ENCODE data around the gene CAPN1. TPM values are rescaled to one million over a fixed set of nuclear protein-coding genes. Genes with fewer than 3 reads are reported as not detected.

CAPN1 gene
- total and polyA plus RNA-seq, 9 of the 15 experiments (the other 6 are each of a cell fraction or from before 2014, with no cell fraction given): 3.5 to 199 (median 61.6) TPM

GRCh38 chr11:65185869-65186341, 4.2 kb downstream of the CAPN1 start:
- in situ Hi-C loops (cut with MboI): no loop called here
- ChIA-PET POLR2A (interaction anchor here (0.7 kb wide), 1 partner anchor 16 kb away, joined by 3 read pairs; the partner anchor contains the start of gene SPDYC), CTCF (ENCODE audit: low intra/inter-chr PET ratio) (no interaction called here)
- peaks cover 34% of the 10 kb centered on the region for H3K79me2 ChIP-seq (ENCODE audit: control insufficient read depth, insufficient read depth, low read length)
- no TSS peak for BruUV-seq (replicated peaks)
- peaks cover 9 to 51% of the 10 kb centered on the region in 2 experiments for H3K4me1 ChIP-seq (replicated peaks in 1 of 2; ENCODE audit: control insufficient read depth in 2 of 2, insufficient read depth in 2 of 2, low read length in 2 of 2)
- no peak overlapping the region for H3K4me3 ChIP-seq
- FAIRE-seq (no peak), DNase-seq (ENCODE audit: extremely low read depth in 1 of 4, low spot score in 3 of 4) (no peak), ATAC-seq (no peak)
- no peaks in the 10 kb centered on the region for H3K9me3 ChIP-seq (replicated peaks; ENCODE audit: control insufficient read depth, insufficient read depth, low read depth, low read length)
- 92% methylated on average over 17 of the region's 18 CpGs for WGBS (ENCODE audit: insufficient coverage, low coverage, missing lambda C conversion rate)
- H3K9ac ChIP-seq (ENCODE audit: insufficient read depth in 1 of 2, low read depth in 2 of 2, low read length in 2 of 2): peak overlapping the region in 1 of 2 experiments; percentile 73; a peak in 2 of 4 replicates
- H3K27ac ChIP-seq (ENCODE audit: extremely low read depth, low read depth, low read length): no peak overlapping the region
- H3K36me3 ChIP-seq (ENCODE audit: control insufficient read depth, insufficient read depth, low read length): peaks cover 80% of the 10 kb centered on the region
- peaks cover 3% of the 10 kb centered on the region for H3K9me1 ChIP-seq (ENCODE audit: control insufficient read depth, insufficient read depth, low read length)
- no peaks in the 10 kb centered on the region for H3K27me3 ChIP-seq (ENCODE audit: control insufficient read depth in 2 of 2, insufficient read depth in 2 of 2, low read length in 2 of 2)
- H2AFZ ChIP-seq (ENCODE audit: low read depth, low read length): no peak overlapping the region
- intact Hi-C loops (cut with micrococcal nuclease): no loop called here
- H4K20me1 ChIP-seq (replicated peaks; ENCODE audit: control insufficient read depth, insufficient read depth, low read length): no peaks in the 10 kb centered on the region
- H3K4me2 ChIP-seq (ENCODE audit: insufficient read depth, low read length): no peak overlapping the region
- TF ChIP-seq CHD4 (IDR thresholded peaks at IDR 0.05; ENCODE audit: insufficient read depth, insufficient replicate concordance, low read depth, low read length, poor library complexity, severe bottlenecking): no peak
- no peak for TF ChIP-seq TAF9B (IDR thresholded peaks at IDR 0.05; ENCODE audit: partially characterized antibody)
- no peak for TF ChIP-seq U2AF1 (optimal IDR thresholded peaks at IDR 0.05; ENCODE audit: low read depth, low read length)
- TF ChIP-seq ZNF57 (CRISPR knock-in tag; IDR thresholded peaks at IDR 0.05): no peak
- TF ChIP-seq RNF219 (CRISPR knock-in tag; IDR thresholded peaks at IDR 0.05): no peak
- TF ChIP-seq BRF2 (IDR thresholded peaks at IDR 0.05; ENCODE audit: borderline replicate concordance, insufficient read depth, insufficient read length): no peak
- peak; percentile 40; the same call in 1 of the 2 replicates for TF ChIP-seq ZBTB7A (IDR thresholded peaks at IDR 0.05; ENCODE audit: borderline replicate concordance, control insufficient read depth, low read depth, low read length)
- TF ChIP-seq TCF3 (CRISPR knock-in tag; IDR thresholded peaks at IDR 0.05): no peak
- no peak for TF ChIP-seq SRSF7 (optimal IDR thresholded peaks at IDR 0.05; ENCODE audit: low read depth, low read length)
- TF ChIP-seq ZBTB33 (CRISPR knock-in tag; IDR thresholded peaks at IDR 0.05): peak; percentile 58
- TF ChIP-seq CBFA2T3 (IDR thresholded peaks at IDR 0.05): no peak
- no peak for TF ChIP-seq ZKSCAN1 (IDR thresholded peaks at IDR 0.05; ENCODE audit: low read depth, low read length)
- TF ChIP-seq SMARCB1 (IDR thresholded peaks at IDR 0.05; ENCODE audit: insufficient read length, low read depth): no peak
- TF ChIP-seq CEBPB (tag; IDR thresholded peaks at IDR 0.05): peak; percentile 81
- no peak for TF ChIP-seq CREB1 (IDR thresholded peaks at IDR 0.05)
- TF ChIP-seq CREB1 (CRISPR knock-in tag; IDR thresholded peaks at IDR 0.05): no peak

Measured in K562 (cell line).